H1 (cell line): ENCODE results near the gene KISS1R. TPM values are rescaled to one million over a fixed set of nuclear protein-coding genes. Genes with fewer than 3 reads are reported as not detected.

ENCODE experiments used
- CTCF ChIA-PET: fragments of 300-600 bp; sonication (Branson Sonifier 250); formaldehyde crosslinking; loops from one replicate; lab custom pipeline; 2021; ENCODE audit not compliant: partially characterized antibody; lab: Charles Lee
- POLR2A ChIA-PET: fragments of 300-600 bp; sonication (Branson Sonifier 250); formaldehyde crosslinking; loops from one replicate; lab custom pipeline; 2021; ENCODE audit warnings: inconsistent platforms; ENCODE audit not compliant: partially characterized antibody; lab: Charles Lee
- DNase-seq, 2 experiments: peaks; one replicate each; pipeline versions ENCODE4 v3.0.0 to v3.0.0-alpha.2; 2010 to 2022; ENCODE audit warnings: low spot score in 2 of 2, low read depth in 1 of 2, mixed read lengths in 1 of 2
- FAIRE-seq: peaks from 2 replicates; lab custom pipeline; 2011; peaks lifted over from hg19 to GRCh38; lab: Jason Lieb, UNC
- H2AFZ ChIP-seq: 2 replicates; pipeline ENCODE4 v1.8.1; 2012; ENCODE audit warnings: low read length, inconsistent platforms
- H2AK5ac ChIP-seq: 2 replicates; pipeline ENCODE4 v1.6.1; 2013; ENCODE audit warnings: low read depth, low read length
- H2BK120ac ChIP-seq: replicated peaks from 2 replicates; pipeline ENCODE3; 2013; ENCODE audit warnings: low read depth, low read length, inconsistent platforms
- H2BK12ac ChIP-seq: 2 replicates; pipeline ENCODE4 v1.6.1; 2013; ENCODE audit warnings: low read depth, low read length
- H2BK15ac ChIP-seq: 2 replicates; pipeline ENCODE4 v1.6.1; 2013; ENCODE audit warnings: low read length
- H2BK20ac ChIP-seq: 2 replicates; pipeline ENCODE4 v1.6.1; 2013; ENCODE audit warnings: low read length
- H2BK5ac ChIP-seq: 2 replicates; pipeline ENCODE4 v1.6.1; 2013; ENCODE audit warnings: low read depth, low read length
- H3K14ac ChIP-seq: 2 replicates; pipeline ENCODE4 v1.6.1; 2013; ENCODE audit warnings: inconsistent platforms; ENCODE audit not compliant: insufficient read length
- H3K18ac ChIP-seq: 2 replicates; pipeline ENCODE4 v1.6.1; 2013; ENCODE audit warnings: low read length; ENCODE audit errors: extremely low read depth
- H3K23ac ChIP-seq: 2 replicates; pipeline ENCODE4 v1.6.1; 2013; ENCODE audit warnings: inconsistent platforms; ENCODE audit not compliant: insufficient read length
- H3K23me2 ChIP-seq: 2 replicates; pipeline ENCODE4 v1.6.1; 2013; ENCODE audit warnings: low read depth, low read length
- H3K27ac ChIP-seq: 2 replicates; pipeline ENCODE4 v1.6.1; 2011; ENCODE audit warnings: low read depth, low read length, inconsistent platforms
- H3K27me3 ChIP-seq, 4 experiments: replicated peaks in 1 of 4; 1 replicate in 1 of 4; 2 replicates in 3 of 4; pipeline versions ENCODE4 v1.6.1 to v1.8.1; 2011 to 2013; ENCODE audit warnings: low read length in 3 of 4, mild to moderate bottlenecking in 3 of 4, inconsistent platforms in 2 of 4, mixed read lengths in 2 of 4, moderate library complexity in 1 of 4; ENCODE audit not compliant: control insufficient read depth in 3 of 4, insufficient read depth in 3 of 4; ENCODE audit errors: extremely low read depth in 1 of 4
- H3K36me3 ChIP-seq, 4 experiments: 2 replicates each; pipeline versions ENCODE4 v1.6.1 to v1.8.1; 2011 to 2013; ENCODE audit warnings: mild to moderate bottlenecking in 4 of 4, low read length in 3 of 4, moderate library complexity in 2 of 4, control low read depth in 1 of 4, inconsistent platforms in 1 of 4; ENCODE audit not compliant: insufficient read depth in 4 of 4, control insufficient read depth in 2 of 4
- H3K4ac ChIP-seq: replicated peaks from 2 replicates; pipeline ENCODE3; 2013; ENCODE audit warnings: low read length, low read depth, mixed read lengths, inconsistent platforms; ENCODE audit not compliant: insufficient read length
- H3K4me1 ChIP-seq, 4 experiments: replicated peaks in 1 of 4; 1 replicate in 1 of 4; 2 replicates in 3 of 4; pipeline versions ENCODE4 v1.6.1 to v1.8.1; 2011 to 2013; ENCODE audit warnings: low read length in 3 of 4, inconsistent platforms in 2 of 4, mixed read lengths in 1 of 4; ENCODE audit not compliant: insufficient read depth in 4 of 4, control insufficient read depth in 3 of 4
- H3K4me2 ChIP-seq, 2 experiments: 2 replicates each; pipeline versions ENCODE4 v1.6.1 to v1.8.1; 2011 to 2013; ENCODE audit warnings: low read depth in 2 of 2, low read length in 2 of 2, control low read depth in 1 of 2, inconsistent platforms in 1 of 2, mild to moderate bottlenecking in 1 of 2; ENCODE audit not compliant: insufficient read depth in 1 of 2
- H3K4me3 ChIP-seq, 4 experiments: fragments of 200-600, 300-600 bp in 1 of 4; sonication (generic), shearing (Covaris generic), sonication (Bioruptor Twin) in 1 of 4; 2 replicates each; pipeline versions ENCODE4 v1.5.1 to v1.8.1; 2011 to 2016; ENCODE audit warnings: low read length in 4 of 4, low read depth in 3 of 4, control low read depth in 2 of 4, inconsistent platforms in 2 of 4, mild to moderate bottlenecking in 2 of 4, mixed read lengths in 1 of 4, moderate library complexity in 1 of 4; ENCODE audit not compliant: insufficient read depth in 2 of 4; ENCODE audit errors: extremely low read depth in 1 of 4
- H3K56ac ChIP-seq: replicated peaks from 2 replicates; pipeline ENCODE3; 2013; ENCODE audit warnings: low read depth, mild to moderate bottlenecking, mixed read lengths, low read length, inconsistent platforms; ENCODE audit not compliant: insufficient read length
- H3K79me1 ChIP-seq: 2 replicates; pipeline ENCODE4 v1.6.1; 2013; ENCODE audit warnings: low read depth, low read length, control low read depth
- H3K79me2 ChIP-seq, 2 experiments: 2 replicates each; pipeline versions ENCODE4 v1.6.1 to v1.8.1; 2012 to 2013; ENCODE audit warnings: low read length in 2 of 2, mild to moderate bottlenecking in 2 of 2, inconsistent platforms in 1 of 2; ENCODE audit not compliant: insufficient read depth in 2 of 2, control insufficient read depth in 1 of 2
- H3K9ac ChIP-seq, 4 experiments: replicated peaks in 1 of 4; 1 replicate in 1 of 4; 2 replicates in 3 of 4; pipeline versions ENCODE4 v1.6.1 to v1.8.1; 2011 to 2013; ENCODE audit warnings: low read depth in 3 of 4, low read length in 3 of 4, control low read depth in 2 of 4, mild to moderate bottlenecking in 2 of 4, moderate library complexity in 2 of 4, inconsistent platforms in 1 of 4; ENCODE audit errors: extremely low read depth in 1 of 4
- H3K9me3 ChIP-seq, 2 experiments: 2 replicates each; pipeline versions ENCODE4 v1.6.1 to v1.8.1; 2012 to 2013; ENCODE audit warnings: mild to moderate bottlenecking in 2 of 2, moderate library complexity in 2 of 2, control low read depth in 1 of 2, inconsistent platforms in 1 of 2, low read depth in 1 of 2, low read length in 1 of 2, mixed read lengths in 1 of 2; ENCODE audit not compliant: insufficient read depth in 2 of 2
- H4K20me1 ChIP-seq, 2 experiments: replicated peaks in 1 of 2; 2 replicates each; pipeline versions ENCODE3 to v1.8.1; 2011 to 2013; ENCODE audit warnings: inconsistent platforms in 2 of 2, low read length in 2 of 2, mild to moderate bottlenecking in 1 of 2; ENCODE audit not compliant: insufficient read depth in 2 of 2, control insufficient read depth in 1 of 2
- H4K5ac ChIP-seq: 2 replicates; pipeline ENCODE4 v1.6.1; 2013; ENCODE audit warnings: low read length, low read depth, mixed read lengths, inconsistent platforms; ENCODE audit not compliant: insufficient read length
- H4K8ac ChIP-seq: 2 replicates; pipeline ENCODE4 v1.8.0; 2013; ENCODE audit warnings: mild to moderate bottlenecking, moderate library complexity, low read length, inconsistent platforms; ENCODE audit not compliant: insufficient read depth; ENCODE audit errors: extremely low read depth
- H4K91ac ChIP-seq: replicated peaks from 2 replicates; pipeline ENCODE3; 2013; ENCODE audit warnings: low read length, mixed read lengths, inconsistent platforms; ENCODE audit not compliant: insufficient read length
- BCL11A ChIP-seq, 2 experiments: IDR thresholded peaks; one replicate each; pipeline ENCODE4 v1.6.1; 2011; ENCODE audit warnings: low read depth in 2 of 2, low read length in 2 of 2, mild to moderate bottlenecking in 2 of 2
- BRCA1 ChIP-seq: IDR thresholded peaks from 2 replicates; pipeline ENCODE4 v1.6.1; 2012; ENCODE audit warnings: low read depth, low read length, improper control_type of control experiment
- CHD2 ChIP-seq: IDR thresholded peaks from 2 replicates; pipeline ENCODE4 v1.6.1; 2012; ENCODE audit warnings: low read length, improper control_type of control experiment
- RFX5 ChIP-seq: IDR thresholded peaks from 2 replicates; pipeline ENCODE4 v1.6.1; 2011; ENCODE audit warnings: low read depth, low read length, improper control_type of control experiment, borderline replicate concordance
- SIN3A ChIP-seq, 2 experiments: IDR thresholded peaks in 1 of 2; conservative IDR thresholded peaks in 1 of 2; 2 replicates each; pipeline ENCODE4 v1.6.1; 2011 to 2012; ENCODE audit warnings: low read length in 2 of 2, improper control_type of control experiment in 1 of 2, low read depth in 1 of 2, mild to moderate bottlenecking in 1 of 2
- SP2 ChIP-seq: IDR thresholded peaks from 2 replicates; pipeline ENCODE4 v1.6.1; 2012; ENCODE audit warnings: mild to moderate bottlenecking, low read length, inconsistent platforms
- TAF7 ChIP-seq: optimal IDR thresholded peaks from 2 replicates; pipeline ENCODE3; 2011; ENCODE audit warnings: low read depth, mild to moderate bottlenecking, inconsistent platforms, low read length, moderate library complexity, borderline replicate concordance
- WGBS, 2 experiments: shearing (Covaris generic) in 1 of 2; methylation state at CpG; one replicate each; pipeline versions ENCODE4 v1.1.6 to v1.1.7; 2013 to 2015; ENCODE audit warnings: low lambda C conversion rate in 2 of 2, mixed read lengths in 2 of 2, inconsistent platforms in 1 of 2, low coverage in 1 of 2, missing lambda C conversion rate in 1 of 2; ENCODE audit not compliant: insufficient replicate concordance in 2 of 2, insufficient coverage in 1 of 2, insufficient read length in 1 of 2; ENCODE audit errors: extremely low coverage in 1 of 2, missing lambda C conversion rate in 1 of 2; 5-methylcytosine and 5-hydroxymethylcytosine counted together
- polyA plus RNA-seq, 7 experiments: library from polyadenylated mRNA; depleted of rRNA in 3 of 7; stranded (reverse) in 5 of 7; unstranded in 2 of 7; fragments of >200 nt in 5 of 7; fragments of 200-250 nt in 2 of 7; gene quantifications; 1 replicate in 5 of 7; 2 replicates in 1 of 7; 4 replicates in 1 of 7; pipeline versions ENCODE4 v1.2.1 to v1.2.3, GENCODE V29; 2011 to 2013; ENCODE audit warnings: missing spikeins in 2 of 7, mixed read lengths in 2 of 7
- total RNA-seq: library from RNA; stranded (reverse); fragmentation: NEBNext Ultra II Directional; extraction: Animal tissue kit (Norgen Biotek cat#: 25700); gene quantifications from 2 replicates; pipeline ENCODE4 v1.2.1, GENCODE V29; 2021

Gene KISS1R
- total and polyA plus RNA-seq, 2 of the 8 experiments (the other 6 are each of a cell fraction or from before 2014, with no cell fraction given): 2.3 to 2.7 TPM

DNA sequence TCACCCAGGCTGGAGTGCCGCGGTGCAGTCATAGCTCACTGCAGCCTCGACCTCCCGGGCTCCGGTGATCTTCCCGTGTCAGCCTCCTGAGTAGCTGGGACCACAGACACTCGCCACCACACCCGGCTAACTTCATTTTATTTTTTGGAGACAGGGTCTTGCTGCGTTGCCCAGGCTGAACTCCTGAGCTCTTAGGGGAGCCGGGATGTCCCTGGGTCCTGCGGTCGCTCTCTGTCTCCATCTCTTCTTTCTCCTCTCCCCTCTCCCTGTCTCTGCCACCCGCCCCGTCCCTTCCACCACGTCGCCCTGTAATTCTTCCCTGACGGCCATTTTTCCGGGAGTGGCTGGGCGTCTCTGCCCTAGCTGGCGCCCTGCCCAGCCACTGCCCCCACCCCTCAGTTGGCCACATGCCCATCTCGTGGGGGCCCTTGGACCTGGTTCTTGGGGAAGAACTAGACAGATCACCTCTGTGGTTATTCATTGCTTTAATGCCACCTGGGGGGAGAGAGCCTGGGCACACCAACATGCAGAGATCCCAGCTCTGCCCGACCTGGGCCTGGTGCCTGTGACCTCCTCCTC lies 27.6 kb downstream of the KISS1R start:
- peaks cover 4 to 32% of the 10 kb centered on the region in 2 experiments for H4K20me1 ChIP-seq
- no peaks in the 10 kb centered on the region for H3K9me3 ChIP-seq
- no peak overlapping the region for H3K23ac ChIP-seq
- no peak overlapping the region for H2BK120ac ChIP-seq
- POLR2A ChIA-PET: interaction anchor here (1.1 to 1.3 kb wide), 4 partner anchors 10 to 35 kb away, joined by 3 to 4 read pairs (median 3); no protein-coding TSS in a partner anchor
- no peak overlapping the region for H2BK5ac ChIP-seq
- peaks cover 17% of the 10 kb centered on the region for H3K79me1 ChIP-seq
- no peak overlapping the region for H2BK15ac ChIP-seq
- no peaks in the 10 kb centered on the region for H3K23me2 ChIP-seq
- H3K36me3 ChIP-seq: peaks cover 0 to 12% (median 1%) of the 10 kb centered on the region in 4 experiments; a peak in 2 of 8 replicates
- no peak overlapping the region for H2BK20ac ChIP-seq
- H3K9ac ChIP-seq: no peak overlapping the region
- no peak overlapping the region for H3K4me2 ChIP-seq
- no peaks in the 10 kb centered on the region for H3K27me3 ChIP-seq
- H2AFZ ChIP-seq: no peak overlapping the region
- peak overlapping the region; percentile 68 for H4K8ac ChIP-seq
- H2AK5ac ChIP-seq: no peak overlapping the region
- H3K79me2 ChIP-seq: peaks cover 5 to 29% of the 10 kb centered on the region in 2 experiments; a peak in 3 of 4 replicates
- no peak for FAIRE-seq
- no peak overlapping the region for H4K91ac ChIP-seq
- no peaks in the 10 kb centered on the region for H3K4me1 ChIP-seq
- CTCF ChIA-PET: interaction anchor here (1.0 to 1.4 kb wide), 3 partner anchors 15 to 46 kb away, joined by 3 read pairs; partner anchors contain the start of gene WDR18
- no peak for DNase-seq
- H3K27ac ChIP-seq: no peak overlapping the region
- no peak overlapping the region for H3K4me3 ChIP-seq
- 94% methylated on average over 13 of the region's 22 CpGs; no CpG with 5 or more reads in 1 of the 2 experiments for WGBS, 2 experiments
- no peak overlapping the region for H4K5ac ChIP-seq
- no peak overlapping the region for H2BK12ac ChIP-seq
- no peak overlapping the region for H3K18ac ChIP-seq
- no peak overlapping the region for H3K4ac ChIP-seq
- H3K56ac ChIP-seq: no peak overlapping the region
- TF ChIP-seq SIN3A (conservative IDR thresholded peaks at IDR 0.05 in 1 of 2, IDR thresholded peaks at IDR 0.05 in 1 of 2; ENCODE audit: low read depth in 1 of 2, low read length in 2 of 2) (no peak), BRCA1 (no peak), BCL11A (IDR thresholded peaks at IDR 0.05; ENCODE audit: low read depth in 2 of 2, low read length in 2 of 2) (no peak), RFX5 (no peak), TAF7 (no peak), CHD2 (no peak), SP2 (no peak)
- no peak overlapping the region for H3K14ac ChIP-seq
